NCI-H460 (cell line): ENCODE measurements around the gene PPP2R5D. TPM values are rescaled to one million over a fixed set of nuclear protein-coding genes. Genes with fewer than 3 reads are reported as not detected.

ENCODE experiments used
- DNase-seq: peaks from one replicate; pipeline ENCODE4 v3.0.0-alpha.2; 2016; ENCODE audit warnings: low read depth; ENCODE audit errors: extremely low read depth
- total RNA-seq: library from RNA; depleted of rRNA; stranded (reverse); fragments of >200 nt; shearing (Covaris generic); gene quantifications from 2 replicates; pipeline ENCODE4 v1.2.3, GENCODE V29; 2014

PPP2R5D gene
- total RNA-seq, 1 experiment from 2014 or later = 34.8 TPM

DNA sequence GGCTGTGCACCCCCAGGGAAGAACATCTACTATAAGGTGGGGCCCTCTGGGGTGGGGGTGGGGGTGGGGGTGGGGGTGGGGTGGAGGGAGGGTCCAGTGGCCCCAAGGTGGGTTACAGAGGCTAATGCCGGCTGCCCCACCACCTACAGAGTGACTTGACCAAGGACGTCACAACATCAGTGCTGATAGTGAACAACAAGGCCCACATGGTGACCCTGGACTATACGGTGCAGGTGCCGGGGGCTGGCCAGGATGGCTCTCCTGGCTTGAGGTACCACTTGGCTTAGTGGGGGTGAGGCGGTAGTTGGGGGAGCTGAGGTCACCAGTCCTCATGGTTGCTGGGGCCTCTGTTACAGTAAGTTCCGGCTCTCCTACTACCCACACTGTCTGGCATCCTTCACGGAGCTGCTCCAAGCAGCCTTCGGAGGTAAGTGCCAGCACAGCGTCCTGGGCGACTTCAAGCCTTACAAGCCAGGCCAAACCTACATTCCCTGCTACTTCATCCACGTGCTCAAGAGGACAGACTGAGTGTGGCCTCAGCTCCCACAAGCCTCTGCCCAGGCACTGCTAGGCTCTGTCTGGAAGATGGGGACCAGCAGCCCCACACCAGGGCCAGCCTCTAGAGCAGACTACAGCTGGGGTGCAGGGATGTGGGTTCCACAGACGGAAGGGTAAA is 21.1 kb upstream of the PPP2R5D start:
- no peak for DNase-seq

DNA sequence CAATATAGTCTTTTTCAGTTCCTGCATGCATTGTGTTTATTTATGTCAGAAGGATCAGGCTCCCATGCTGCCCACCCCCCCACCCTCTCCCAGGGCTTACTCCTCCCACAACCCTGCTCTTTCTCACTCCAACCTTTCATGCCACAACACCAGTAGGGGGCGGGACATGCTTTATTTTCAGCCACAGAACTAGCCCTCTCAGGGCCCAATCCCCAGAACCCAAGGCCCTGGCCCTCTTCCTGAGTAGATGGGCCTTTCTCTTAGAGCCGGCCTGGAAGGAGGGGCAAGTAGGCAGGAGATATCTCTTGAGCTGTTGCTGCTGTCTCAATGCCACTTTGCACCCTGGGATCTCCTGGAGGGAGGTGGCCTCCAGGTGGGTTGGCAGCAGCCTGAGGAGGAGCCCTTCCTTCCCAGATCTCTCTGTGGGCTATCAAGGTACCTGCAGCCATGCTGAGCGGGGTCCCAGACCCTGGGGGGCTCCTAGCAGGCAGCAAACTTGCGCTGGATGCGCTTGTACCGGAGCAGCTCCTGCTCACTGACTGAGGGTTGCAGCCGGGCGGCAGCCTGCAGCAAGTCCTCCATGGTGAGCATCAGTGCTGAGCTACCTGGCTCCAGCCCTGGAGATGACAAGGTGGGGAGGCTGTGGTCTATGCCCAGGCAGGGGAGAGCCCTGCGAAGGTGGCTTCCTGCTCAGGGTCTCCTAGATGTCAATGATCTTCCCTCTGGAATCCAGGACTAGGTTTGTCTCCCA is 20.3 kb upstream of the PPP2R5D start:
- DNase-seq = no peak

GRCh38 chr6:42966571-42966970 is 17.8 kb upstream of the PPP2R5D start:
- DNase-seq = no peak

DNA sequence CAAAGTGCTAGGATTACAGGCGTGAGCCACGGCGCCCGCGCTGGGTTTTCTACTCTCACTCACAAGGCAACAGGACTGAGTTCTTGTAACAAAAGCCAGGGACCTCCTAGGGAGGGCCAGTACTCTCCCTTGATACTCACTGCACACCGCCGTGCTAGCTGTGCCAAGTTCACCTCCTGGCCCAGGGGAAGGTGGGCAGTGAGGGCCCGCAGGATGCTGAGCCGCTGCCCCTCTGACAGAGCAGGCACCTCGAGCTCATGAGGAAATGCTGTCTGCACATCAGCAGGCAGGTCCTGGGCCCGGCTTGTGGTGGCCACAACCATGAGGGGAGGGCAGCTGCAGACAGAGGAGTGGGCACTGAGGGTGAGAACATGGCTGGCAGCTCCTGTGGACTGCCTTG is 17.1 kb upstream of the PPP2R5D start:
- DNase-seq = no peak

GRCh38 chr6:42968126-42968701 is 16.2 kb upstream of the PPP2R5D start:
- no peak for DNase-seq

- DNase-seq = no peak
Observed at GRCh38 chr6:42968783-42969182, 15.6 kb upstream of the PPP2R5D start.

GRCh38 chr6:42969431-42969830 is 14.9 kb upstream of the PPP2R5D start:
- no peak for DNase-seq

- no peak for DNase-seq
Observed at GRCh38 chr6:42969934-42970333, 14.4 kb upstream of the PPP2R5D start.

DNA sequence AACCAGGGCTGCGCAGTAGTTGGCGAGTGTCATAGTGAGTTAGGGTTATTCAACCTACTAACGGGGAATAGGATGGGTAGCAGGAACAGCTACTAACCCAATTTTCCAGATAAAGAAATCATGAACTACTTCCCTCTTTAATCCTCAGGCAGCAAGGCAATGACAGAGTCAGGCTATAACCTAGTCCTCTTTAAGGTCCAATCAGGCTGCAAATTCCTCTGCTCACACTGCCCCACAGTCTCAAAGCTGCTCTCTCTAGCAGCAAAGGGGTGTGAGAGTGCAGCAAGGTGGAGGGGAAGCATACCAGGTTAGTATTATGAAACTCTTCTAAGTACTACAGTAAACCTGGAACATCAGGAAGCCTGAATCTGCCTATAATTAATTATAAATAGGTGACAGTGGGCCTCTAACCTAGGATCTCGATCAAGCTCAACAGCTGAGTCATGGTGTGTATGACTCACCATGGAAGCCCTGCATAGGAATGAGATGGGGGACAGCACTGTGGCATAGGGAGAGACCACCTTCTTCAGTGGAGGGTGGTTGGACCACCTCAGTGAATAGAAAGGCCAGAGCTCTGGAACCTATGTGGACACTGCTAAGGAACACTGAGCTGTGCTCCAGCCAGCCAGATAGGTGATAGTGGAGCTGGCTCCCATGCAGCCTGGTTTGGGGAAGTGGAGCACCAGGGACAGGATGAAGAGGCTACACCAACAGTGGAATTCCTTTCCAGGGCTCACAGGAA is 13.3 kb upstream of the PPP2R5D start:
- DNase-seq = no peak

DNA sequence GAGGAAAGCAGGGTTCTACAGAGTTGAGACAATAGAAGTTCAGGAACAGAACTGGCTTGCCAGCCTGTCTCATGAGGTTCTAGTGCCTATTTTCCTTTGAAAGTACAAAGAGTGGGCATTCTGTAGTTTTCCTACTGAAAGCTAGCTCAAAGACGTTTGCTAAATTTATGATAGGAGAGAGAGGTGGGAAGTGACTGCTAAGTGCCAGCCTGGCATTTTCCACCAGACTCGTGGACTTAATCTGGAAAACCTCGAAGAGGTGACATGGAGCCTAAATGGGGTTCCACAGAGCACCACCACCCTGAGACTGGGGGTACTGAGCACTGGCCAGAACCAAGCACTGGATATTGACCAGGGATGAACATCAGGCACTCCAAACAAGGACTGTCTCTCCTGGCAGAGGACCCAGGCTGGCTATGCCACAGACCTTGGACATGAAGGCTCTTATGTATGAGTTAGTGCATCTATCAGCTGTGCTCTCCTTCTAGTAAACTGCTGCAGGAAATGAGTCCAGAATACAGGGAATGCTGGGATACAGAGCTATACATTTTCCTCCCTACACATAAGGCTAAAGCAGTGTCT is 12.5 kb upstream of the PPP2R5D start:
- no peak for DNase-seq

DNA sequence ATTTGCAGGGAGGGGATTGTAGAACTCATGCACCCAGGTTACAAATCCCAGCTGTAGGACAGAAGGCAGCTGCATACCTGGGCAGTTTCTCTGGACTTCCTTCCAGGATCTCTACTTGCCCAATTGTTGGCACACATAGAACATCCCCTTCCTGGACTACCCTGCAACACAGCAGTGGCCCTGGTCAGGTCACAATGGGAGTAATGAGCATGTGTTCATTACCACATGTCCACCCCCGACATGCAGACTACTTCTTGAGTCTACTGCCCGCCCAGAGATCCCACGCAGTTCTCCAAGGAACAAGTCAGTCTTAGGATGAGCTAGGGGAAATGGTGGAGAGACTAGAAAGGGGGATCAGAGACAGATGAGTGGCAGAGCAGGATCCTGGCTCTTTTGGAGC is 10.4 kb upstream of the PPP2R5D start:
- no peak for DNase-seq

DNA sequence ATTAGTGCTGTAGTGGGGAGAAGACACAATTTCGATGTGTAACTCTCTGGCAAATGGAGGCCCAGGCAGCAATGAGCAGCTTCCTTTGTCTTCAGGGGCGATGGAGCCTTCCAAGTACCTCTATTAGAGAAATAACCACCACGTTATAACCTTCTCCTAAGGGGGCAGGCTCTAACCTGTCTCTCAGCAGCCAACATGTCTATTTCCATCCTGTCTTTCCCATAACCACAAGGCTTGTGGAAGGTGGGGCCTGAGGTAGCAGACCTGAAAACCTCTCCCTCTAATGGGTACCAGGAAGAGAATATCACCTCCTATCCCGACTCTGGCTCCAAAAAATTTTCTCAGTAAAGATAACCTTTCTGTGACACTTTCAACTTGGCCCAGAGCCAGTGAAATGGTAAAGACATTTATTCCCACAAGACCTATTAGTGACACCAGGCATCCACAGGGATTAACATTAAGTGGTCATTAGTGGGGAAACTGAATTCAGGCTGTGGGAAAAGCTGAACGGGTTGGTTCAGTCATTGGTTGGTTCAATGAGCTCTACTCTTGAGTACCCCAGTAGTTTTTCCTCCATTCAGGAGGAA is 9.4 kb upstream of the PPP2R5D start:
- DNase-seq = no peak

DNA sequence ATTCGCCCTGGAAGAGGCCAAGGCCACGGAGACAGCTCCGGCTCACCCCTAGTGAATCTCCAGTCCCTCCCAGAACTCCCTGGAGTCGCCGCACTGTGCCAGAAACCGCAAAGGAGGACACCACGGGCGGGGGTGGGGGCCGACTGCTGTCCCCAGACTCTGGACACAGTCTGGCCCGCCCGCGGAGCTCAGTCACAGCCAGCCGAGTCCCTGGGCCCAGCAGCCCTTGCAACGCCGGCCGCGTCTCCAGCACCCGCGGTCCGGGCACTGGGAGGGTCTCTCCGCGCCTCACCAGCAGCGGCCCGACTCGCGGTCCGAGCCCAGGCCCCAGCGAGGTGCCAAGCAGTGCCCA is 5.9 kb upstream of the PPP2R5D start:
- no peak for DNase-seq

GRCh38 chr6:42978839-42979522 is 5.4 kb upstream of the PPP2R5D start, which contains the start of gene PEX6:
PEX6 (minus strand) TSS chr6:42979181; CDS start chr6:42979150, 31 bp downstream.
- peak; percentile 61 for DNase-seq

DNA sequence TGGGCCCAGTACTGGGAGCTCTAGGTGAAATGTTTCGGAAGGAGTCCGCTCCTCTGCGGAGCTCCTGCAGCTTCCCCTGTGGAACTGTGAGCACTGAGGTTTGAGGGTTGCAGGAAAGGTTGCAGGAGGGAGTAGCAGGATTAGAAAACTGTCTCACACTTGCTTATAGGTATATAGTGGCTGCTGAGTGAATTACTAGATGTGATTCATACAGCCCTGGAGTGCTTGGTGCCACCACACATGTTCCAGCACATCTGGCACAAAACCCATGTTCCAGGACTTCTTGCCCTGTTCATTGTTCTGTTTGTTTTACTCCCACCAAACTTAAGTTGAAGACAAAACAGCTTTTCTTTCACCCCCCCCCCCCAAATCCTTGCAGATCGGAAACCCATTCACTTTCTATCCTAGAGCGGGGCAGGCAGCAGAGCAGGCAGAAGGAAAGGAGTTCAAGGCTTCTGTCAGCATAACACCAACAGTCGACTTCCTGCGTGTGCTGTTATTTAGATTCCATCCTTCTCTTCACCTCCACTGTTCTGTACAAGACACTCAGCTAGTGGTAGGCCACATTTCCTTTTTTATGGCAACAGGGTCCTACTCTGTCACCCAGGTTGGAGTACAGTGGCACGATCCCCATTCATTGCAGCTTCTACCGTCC is 4.7 kb upstream of the PPP2R5D start:
- DNase-seq = no peak

- DNase-seq = no peak
Observed at GRCh38 chr6:42981836-42982235, 2.5 kb upstream of the PPP2R5D start.

DNA sequence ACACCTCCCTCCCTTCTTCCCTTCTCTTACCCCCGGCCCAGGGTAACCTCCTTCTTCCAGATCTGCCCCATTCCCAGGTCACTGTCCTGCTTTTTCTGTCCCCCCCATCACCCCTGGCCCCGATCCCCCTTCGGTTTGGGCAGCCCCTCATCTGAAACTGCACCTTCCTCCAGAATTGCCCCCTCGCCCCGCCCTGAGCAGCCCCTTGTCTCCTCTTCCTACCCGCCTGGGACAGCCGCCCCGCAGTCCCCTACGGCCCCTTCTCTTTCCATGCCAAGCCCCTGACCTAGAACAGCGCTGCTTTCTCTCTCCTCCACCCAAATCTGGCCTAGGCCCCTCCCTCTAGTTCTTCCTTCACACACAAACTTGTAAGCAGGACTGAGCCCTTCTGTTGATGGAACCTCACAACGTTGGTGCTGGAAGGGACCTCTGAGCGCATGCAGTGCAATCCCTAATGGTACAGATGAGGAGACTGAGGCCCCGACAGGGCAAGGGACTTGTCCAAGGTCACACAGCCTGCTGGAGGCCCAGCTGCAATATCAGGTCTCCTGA is 630 bp downstream of the PPP2R5D start:
- no peak for DNase-seq

DNA sequence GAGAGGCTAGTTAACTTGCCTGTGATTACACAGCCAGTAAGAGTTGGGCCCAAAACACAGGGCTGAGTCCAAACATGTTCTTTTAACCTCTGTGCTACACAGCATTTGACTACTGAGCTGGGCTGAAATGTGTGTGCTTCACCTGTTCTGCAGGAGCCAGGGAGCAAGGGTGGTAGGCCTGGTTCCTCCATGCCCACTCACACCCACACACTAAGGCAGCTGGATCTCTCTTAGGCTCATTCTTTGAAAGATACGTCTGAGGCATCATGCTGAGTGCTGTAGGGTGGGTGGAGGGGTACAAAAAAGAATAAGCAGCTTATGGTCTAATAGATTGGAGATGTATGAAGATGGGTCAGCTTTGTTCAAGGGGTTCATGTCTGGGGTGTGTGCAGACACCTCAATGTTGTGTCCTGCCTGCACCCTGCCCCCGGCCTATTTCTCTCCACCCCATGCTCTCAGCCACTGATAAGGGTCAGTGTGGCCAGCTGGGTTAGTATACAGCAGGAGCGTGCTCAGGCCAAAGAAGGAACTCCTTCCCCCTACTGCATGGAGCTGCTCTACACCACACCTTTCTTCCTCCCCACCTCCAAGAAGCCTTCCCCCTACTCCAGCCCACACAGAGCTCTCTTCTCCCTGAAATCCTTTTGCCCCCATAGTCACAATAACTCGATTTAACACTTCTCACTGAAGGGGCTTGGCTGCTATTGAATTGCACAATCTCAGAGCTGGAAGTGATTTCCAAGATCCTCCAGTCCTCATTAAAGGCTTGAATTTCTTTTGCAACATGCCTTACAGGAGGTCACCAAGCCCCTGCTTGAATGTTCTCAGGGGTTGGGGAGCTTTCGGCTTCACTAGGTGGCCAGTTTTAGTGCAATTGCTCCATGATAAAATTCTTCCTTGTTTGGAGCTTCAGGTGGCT is 3.4 kb downstream of the PPP2R5D start:
- DNase-seq = no peak
